Suprapubic skin (tissue), 4 donors: ENCODE data around the gene DMXL2. TPM values are rescaled to one million over a fixed set of nuclear protein-coding genes. Genes with fewer than 3 reads are reported as not detected.

Experiments
- DNase-seq, 2 donors: peaks; one replicate each; pipeline ENCODE4 v3.0.0-alpha.2; 2019; ENCODE audit warnings: low spot score in 2 of 2
- H3K27ac ChIP-seq: fragments of 200-600 bp; sonication (generic); one replicate; pipeline ENCODE4 v1.5.1; 2019
- H3K27me3 ChIP-seq: fragments of 200-600 bp; sonication (generic); one replicate; pipeline ENCODE4 v1.5.1; 2019
- H3K36me3 ChIP-seq: fragments of 200-600 bp; sonication (generic); one replicate; pipeline ENCODE4 v1.5.1; 2019
- H3K4me1 ChIP-seq: fragments of 200-600 bp; sonication (generic); one replicate; pipeline ENCODE4 v1.5.1; 2019
- H3K4me3 ChIP-seq: fragments of 200-600 bp; sonication (generic); one replicate; pipeline ENCODE4 v1.5.1; 2019; ENCODE audit warnings: mild to moderate bottlenecking
- H3K9me3 ChIP-seq: fragments of 200-600 bp; sonication (generic); one replicate; pipeline ENCODE4 v1.5.1; 2019
- EP300 ChIP-seq: sonication (generic); formaldehyde crosslinking; IDR thresholded peaks from one replicate; pipeline ENCODE4 v1.6.1; 2017; ENCODE audit warnings: antibody characterized with exemption
- POLR2A ChIP-seq, 2 donors: fragments of 450-650 bp; IDR thresholded peaks; one replicate each; pipeline ENCODE4 v1.6.1; 2017; ENCODE audit warnings: antibody characterized with exemption in 2 of 2, mild to moderate bottlenecking in 2 of 2, moderate library complexity in 2 of 2
- POLR2AphosphoS5 ChIP-seq, 3 donors: sonication (generic); formaldehyde crosslinking; IDR thresholded peaks; one replicate each; pipeline ENCODE4 v1.6.1; 2017; ENCODE audit warnings: antibody characterized with exemption in 3 of 3
- WGBS: methylation state at CpG from one replicate; pipeline ENCODE4 v1.1.5; 2018; 5-methylcytosine and 5-hydroxymethylcytosine counted together
- total RNA-seq, 4 donors: library from RNA; depleted of rRNA; stranded (reverse); fragments of >200 nt; gene quantifications; one replicate each; pipeline ENCODE4 v1.1.0, GENCODE V29; 2016
- TF ChIP-seq, protein P1 (sequence below), 2 donors: fragments of 200-600 bp in 1 of 2; fragments of 450-650 bp in 1 of 2; sonication (generic) in 1 of 2; IDR thresholded peaks; one replicate each; pipeline ENCODE4 v1.5.1; 2016 to 2019; ENCODE audit warnings: antibody characterized with exemption in 2 of 2, mild to moderate bottlenecking in 1 of 2, moderate library complexity in 1 of 2

DMXL2 gene
- total RNA-seq, 4 donors from 2014 or later: 4.1 to 32.9 (median 8.3) TPM

DNA sequence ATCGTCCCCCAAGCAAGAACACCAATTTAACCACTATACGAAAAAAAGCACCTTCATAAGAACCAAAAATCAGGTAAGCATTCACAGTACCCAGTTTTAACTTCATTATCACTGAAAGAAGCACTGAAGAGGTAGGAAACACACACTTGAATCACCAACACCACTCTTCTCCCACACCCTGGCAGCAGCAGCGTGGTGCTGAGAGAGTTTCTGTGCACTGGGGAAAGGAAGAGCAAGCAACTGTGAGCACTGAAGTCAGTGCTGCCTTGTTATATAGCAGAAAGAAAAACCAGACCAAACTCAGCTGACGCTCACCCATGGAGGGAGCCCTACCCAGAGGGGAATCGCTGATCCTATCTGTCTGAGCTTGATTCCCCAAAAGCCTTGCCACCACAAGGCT lies 98.2 kb downstream of the DMXL2 start:
- H3K36me3 ChIP-seq: no peaks in the 10 kb centered on the region
- WGBS: 97% methylated on average over 5 of the region's 5 CpGs
- no peak for DNase-seq
- H3K4me3 ChIP-seq: no peak overlapping the region
- H3K4me1 ChIP-seq: no peaks in the 10 kb centered on the region
- no peaks in the 10 kb centered on the region for H3K27me3 ChIP-seq
- H3K27ac ChIP-seq: no peak overlapping the region
- TF ChIP-seq, protein P1, sequence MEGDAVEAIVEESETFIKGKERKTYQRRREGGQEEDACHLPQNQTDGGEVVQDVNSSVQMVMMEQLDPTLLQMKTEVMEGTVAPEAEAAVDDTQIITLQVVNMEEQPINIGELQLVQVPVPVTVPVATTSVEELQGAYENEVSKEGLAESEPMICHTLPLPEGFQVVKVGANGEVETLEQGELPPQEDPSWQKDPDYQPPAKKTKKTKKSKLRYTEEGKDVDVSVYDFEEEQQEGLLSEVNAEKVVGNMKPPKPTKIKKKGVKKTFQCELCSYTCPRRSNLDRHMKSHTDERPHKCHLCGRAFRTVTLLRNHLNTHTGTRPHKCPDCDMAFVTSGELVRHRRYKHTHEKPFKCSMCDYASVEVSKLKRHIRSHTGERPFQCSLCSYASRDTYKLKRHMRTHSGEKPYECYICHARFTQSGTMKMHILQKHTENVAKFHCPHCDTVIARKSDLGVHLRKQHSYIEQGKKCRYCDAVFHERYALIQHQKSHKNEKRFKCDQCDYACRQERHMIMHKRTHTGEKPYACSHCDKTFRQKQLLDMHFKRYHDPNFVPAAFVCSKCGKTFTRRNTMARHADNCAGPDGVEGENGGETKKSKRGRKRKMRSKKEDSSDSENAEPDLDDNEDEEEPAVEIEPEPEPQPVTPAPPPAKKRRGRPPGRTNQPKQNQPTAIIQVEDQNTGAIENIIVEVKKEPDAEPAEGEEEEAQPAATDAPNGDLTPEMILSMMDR (IDR thresholded peaks at IDR 0.05): no peak
- no peak for TF ChIP-seq POLR2A (IDR thresholded peaks at IDR 0.05)
- no peak for TF ChIP-seq POLR2AphosphoS5 (IDR thresholded peaks at IDR 0.05)
- TF ChIP-seq EP300: no peak
- H3K9me3 ChIP-seq: no peaks in the 10 kb centered on the region

DNA sequence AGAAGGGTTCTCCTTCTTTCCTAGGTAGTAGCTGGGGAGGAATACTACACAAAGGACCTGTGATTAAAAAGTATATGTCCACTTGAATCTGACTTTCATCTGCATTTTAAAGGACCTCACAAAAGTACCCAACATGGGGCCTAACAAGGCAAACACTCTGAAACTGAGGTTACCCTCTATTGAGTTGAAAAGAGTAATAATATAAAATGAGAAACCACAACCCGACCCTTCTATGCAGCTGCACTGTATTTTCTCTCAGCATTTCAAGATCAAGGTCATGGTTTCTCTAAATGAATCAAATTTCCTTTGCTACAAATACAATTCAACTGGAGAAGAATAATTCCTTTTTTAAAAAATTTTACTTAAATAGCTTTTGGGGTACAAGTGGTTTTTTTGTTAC lies 106.3 kb downstream of the DMXL2 start:
- 84% methylated on average over 1 of the region's 1 CpG for WGBS
- H3K27ac ChIP-seq: no peak overlapping the region
- H3K9me3 ChIP-seq: no peaks in the 10 kb centered on the region
- H3K27me3 ChIP-seq: no peaks in the 10 kb centered on the region
- peaks cover 4% of the 10 kb centered on the region for H3K36me3 ChIP-seq
- TF ChIP-seq POLR2AphosphoS5 (IDR thresholded peaks at IDR 0.05): no peak
- no peak for TF ChIP-seq EP300
- TF ChIP-seq, protein P1 (IDR thresholded peaks at IDR 0.05): no peak
- TF ChIP-seq POLR2A (IDR thresholded peaks at IDR 0.05): no peak
- no peak for DNase-seq
- H3K4me1 ChIP-seq: no peaks in the 10 kb centered on the region
- no peak overlapping the region for H3K4me3 ChIP-seq

DNA sequence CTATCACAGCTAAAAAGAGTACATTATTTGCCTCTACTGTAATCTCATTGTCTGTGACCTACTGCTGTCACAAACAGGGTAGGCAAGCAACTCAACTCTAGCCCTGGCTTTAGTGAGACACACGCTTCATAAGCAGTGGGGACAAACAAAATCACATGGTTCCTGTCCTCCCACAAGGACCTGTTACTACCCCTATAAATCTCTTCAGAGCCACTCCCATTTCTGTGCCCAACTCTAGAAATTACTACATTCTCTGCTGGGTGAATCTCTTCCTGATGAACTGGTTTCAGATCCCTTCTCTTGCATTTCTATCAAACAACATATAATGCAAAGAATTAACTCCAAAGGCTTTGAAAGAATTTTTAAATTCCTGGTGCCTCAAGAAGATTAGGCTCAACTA lies 117.3 kb downstream of the DMXL2 start:
- Histone ChIP-seq H3K4me1 (no peaks in the 10 kb centered on the region), H3K27ac (no peak overlapping the region), H3K27me3 (no peaks in the 10 kb centered on the region), H3K4me3 (no peak overlapping the region), H3K9me3 (no peaks in the 10 kb centered on the region), H3K36me3 (peaks cover 8% of the 10 kb centered on the region)
- TF ChIP-seq, protein P1 (IDR thresholded peaks at IDR 0.05): no peak
- TF ChIP-seq POLR2AphosphoS5 (IDR thresholded peaks at IDR 0.05) (no peak), EP300 (no peak), POLR2A (IDR thresholded peaks at IDR 0.05) (no peak)
- 90% methylated on average over 1 of the region's 1 CpG for WGBS
- DNase-seq: no peak

DNA sequence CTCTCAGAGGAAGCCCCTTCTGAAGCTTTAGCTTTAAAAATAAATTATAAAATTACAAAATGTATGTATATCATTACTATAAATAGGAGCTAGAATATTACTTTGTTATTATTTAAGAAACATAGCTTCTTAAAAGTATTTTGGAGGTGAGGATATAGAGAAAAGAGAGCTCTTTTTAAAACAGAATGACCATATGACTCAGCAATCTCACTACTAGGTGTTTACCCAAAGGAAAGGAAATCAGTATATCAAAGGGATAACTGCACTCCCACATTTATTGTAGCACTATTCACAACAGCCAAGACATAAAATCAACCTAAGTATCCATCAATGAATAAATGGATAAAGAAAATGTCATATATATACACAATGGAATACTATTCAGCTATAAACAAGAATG lies 119.6 kb downstream of the DMXL2 start:
- no peak for DNase-seq
- no peaks in the 10 kb centered on the region for H3K9me3 ChIP-seq
- H3K4me3 ChIP-seq: no peak overlapping the region
- TF ChIP-seq EP300 (no peak), POLR2AphosphoS5 (IDR thresholded peaks at IDR 0.05) (no peak), POLR2A (IDR thresholded peaks at IDR 0.05) (no peak)
- TF ChIP-seq, protein P1 (IDR thresholded peaks at IDR 0.05): no peak
- H3K27me3 ChIP-seq: no peaks in the 10 kb centered on the region
- peaks cover 12% of the 10 kb centered on the region for H3K36me3 ChIP-seq
- H3K4me1 ChIP-seq: no peaks in the 10 kb centered on the region
- no peak overlapping the region for H3K27ac ChIP-seq

DNA sequence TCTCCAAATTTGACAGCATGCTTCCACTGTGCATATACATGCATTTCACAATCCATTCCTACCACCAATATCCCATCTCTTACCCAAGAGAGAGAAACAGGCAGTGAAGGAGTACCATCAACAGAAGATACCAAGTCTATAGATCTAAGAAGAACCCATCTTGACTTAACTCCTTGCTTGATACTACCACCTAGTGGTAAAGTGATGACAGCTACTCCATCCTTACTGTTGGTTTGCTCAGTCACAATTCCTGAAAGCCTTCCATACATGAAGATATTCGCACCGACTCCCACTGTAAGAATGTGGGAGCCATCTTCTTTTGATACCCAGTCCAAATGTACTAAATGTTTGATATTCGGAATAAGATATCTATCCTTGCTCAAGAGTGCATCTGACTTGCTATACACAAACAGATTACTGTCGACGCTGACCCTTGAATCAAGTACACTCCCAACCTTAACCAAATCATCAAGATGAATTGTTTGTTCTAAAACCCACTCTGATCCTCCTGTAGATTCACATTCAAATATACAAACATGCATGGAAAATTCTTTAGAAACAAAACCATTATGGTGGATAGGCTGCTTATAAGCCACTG lies 123.1 kb downstream of the DMXL2 start:
- 87% methylated on average over 5 of the region's 5 CpGs for WGBS
- no peak for TF ChIP-seq POLR2A (IDR thresholded peaks at IDR 0.05)
- TF ChIP-seq, protein P1 (IDR thresholded peaks at IDR 0.05): peak in 1 of 2 donors; percentile 6
- H3K36me3 ChIP-seq: peaks cover 4% of the 10 kb centered on the region

More for the DNA sequence above, 123.1 kb downstream of the DMXL2 start:
- H3K9me3 ChIP-seq: no peaks in the 10 kb centered on the region
- no peaks in the 10 kb centered on the region for H3K4me1 ChIP-seq
- no peak for DNase-seq
- no peak overlapping the region for H3K4me3 ChIP-seq
- no peaks in the 10 kb centered on the region for H3K27me3 ChIP-seq
- H3K27ac ChIP-seq: no peak overlapping the region
